Endothelial cell of umbilical vein (primary cell): ENCODE data around the gene HDAC8. TPM values are rescaled to one million over a fixed set of nuclear protein-coding genes. Genes with fewer than 3 reads are reported as not detected.
"Not testable (repeated sequence)": the region's sequence is repeated elsewhere in the genome, so short reads cannot be mapped to it uniquely, and the experiment has no call there.

Source experiments
- BruUV-seq: library from RNA; stranded (reverse); fragments of 400-500 nt; replicated peaks from 2 replicates; lab custom pipeline; 2021; lab: Mats Ljungman, UMichigan
- CTCF ChIA-PET: fragments of 300-600, 350-600 bp; sonication (Branson Sonifier 250); formaldehyde crosslinking; loops from one replicate; lab custom pipeline; 2021; ENCODE audit warnings: antibody characterized with exemption, inconsistent platforms; lab: Charles Lee
- POLR2A ChIA-PET: fragments of 300-600, 350-600 bp; sonication (Branson Sonifier 250); formaldehyde crosslinking; loops from one replicate; lab custom pipeline; 2021; ENCODE audit warnings: antibody characterized with exemption, inconsistent platforms; lab: Charles Lee
- DNase-seq: peaks from one replicate; pipeline ENCODE4 v3.0.0-alpha.2; 2011; ENCODE audit warnings: low read depth, low spot score
- FAIRE-seq: peaks from 2 replicates; lab custom pipeline; 2011; peaks lifted over from hg19 to GRCh38; lab: Jason Lieb, UNC
- H2AFZ ChIP-seq: 2 replicates; pipeline ENCODE4 v1.6.0; 2012; ENCODE audit warnings: low read depth, low read length, control low read depth, inconsistent platforms
- H3K27ac ChIP-seq: 2 replicates; pipeline ENCODE4 v1.5.1; 2011; ENCODE audit warnings: low read depth, mild to moderate bottlenecking, control low read depth, low read length, moderate library complexity; ENCODE audit not compliant: insufficient read depth
- H3K27me3 ChIP-seq, 2 experiments: 2 replicates each; pipeline versions ENCODE4 v1.6.0 to v1.6.1; 2011; ENCODE audit warnings: low read length in 2 of 2, mixed read lengths in 1 of 2; ENCODE audit not compliant: control insufficient read depth in 2 of 2, insufficient read depth in 2 of 2
- H3K36me3 ChIP-seq, 2 experiments: 2 replicates in 1 of 2; 3 replicates in 1 of 2; pipeline ENCODE4 v1.5.1; 2011; ENCODE audit warnings: low read length in 2 of 2, mild to moderate bottlenecking in 1 of 2, moderate library complexity in 1 of 2; ENCODE audit not compliant: control insufficient read depth in 2 of 2, insufficient read depth in 2 of 2; ENCODE audit errors: extremely low read depth in 1 of 2
- H3K4me1 ChIP-seq: 3 replicates; pipeline ENCODE4 v1.5.1; 2011; ENCODE audit warnings: mild to moderate bottlenecking, low read length; ENCODE audit not compliant: control insufficient read depth, insufficient read depth; ENCODE audit errors: extremely low read depth
- H3K4me2 ChIP-seq: 2 replicates; pipeline ENCODE4 v1.6.1; 2011; ENCODE audit warnings: low read length, control low read depth, mixed read lengths; ENCODE audit not compliant: insufficient read depth
- H3K4me3 ChIP-seq, 3 experiments: fragments of 200-600 bp in 1 of 3; sonication (generic), shearing (Covaris generic) in 1 of 3; replicated peaks in 1 of 3; 2 replicates each; pipeline ENCODE4 v1.5.1; 2011 to 2016; ENCODE audit warnings: control low read depth in 3 of 3, low read length in 3 of 3, mild to moderate bottlenecking in 2 of 3, inconsistent platforms in 1 of 3, low read depth in 1 of 3, moderate library complexity in 1 of 3; ENCODE audit not compliant: insufficient read depth in 1 of 3
- H3K79me2 ChIP-seq: 2 replicates; pipeline ENCODE4 v1.6.0; 2012; ENCODE audit warnings: low read length, inconsistent platforms; ENCODE audit not compliant: control insufficient read depth, insufficient read depth
- H3K9ac ChIP-seq: replicated peaks from 2 replicates; pipeline ENCODE3; 2011; ENCODE audit warnings: low read length, control low read depth; ENCODE audit not compliant: insufficient read depth; ENCODE audit errors: extremely low read depth
- H3K9me1 ChIP-seq: replicated peaks from 3 replicates; pipeline ENCODE4 v1.6.0; 2011; ENCODE audit warnings: mild to moderate bottlenecking, low read length; ENCODE audit not compliant: control insufficient read depth, insufficient read depth; ENCODE audit errors: extremely low read depth
- H3K9me3 ChIP-seq: replicated peaks from 2 replicates; pipeline ENCODE4 v1.5.1; 2012; ENCODE audit warnings: low read length, inconsistent platforms; ENCODE audit not compliant: control insufficient read depth, insufficient read depth
- H4K20me1 ChIP-seq: replicated peaks from 2 replicates; pipeline ENCODE3; 2011; ENCODE audit warnings: mild to moderate bottlenecking, low read length; ENCODE audit not compliant: control insufficient read depth, insufficient read depth; ENCODE audit errors: extremely low read depth
- FOS ChIP-seq: IDR thresholded peaks from 2 replicates; pipeline ENCODE4 v1.6.1; 2011; ENCODE audit warnings: mild to moderate bottlenecking, low read length, moderate library complexity, borderline replicate concordance; ENCODE audit not compliant: insufficient read depth
- MYC ChIP-seq: IDR thresholded peaks from one replicate; pipeline ENCODE4 v1.6.1; 2011; ENCODE audit warnings: mild to moderate bottlenecking, low read depth, low read length
- POLR2A ChIP-seq: IDR thresholded peaks from 2 replicates; pipeline ENCODE4 v1.6.1; 2012; ENCODE audit warnings: low read depth, mild to moderate bottlenecking, control low read depth, low read length
- POLR2AphosphoS5 ChIP-seq: IDR thresholded peaks from 2 replicates; pipeline ENCODE4 v1.6.1; 2012; ENCODE audit warnings: low read depth, mild to moderate bottlenecking, control low read depth, low read length, moderate library complexity; ENCODE audit not compliant: insufficient read depth
- dilution Hi-C: fragments of 300-500 bp; cut with MboI; formaldehyde crosslinking; loops from one replicate; pipeline ENCODE4 v1.15.0; 2019; ENCODE audit warnings: low sequenced_read_pairs; ENCODE audit not compliant: extremely low pct_ligation_motif_present
- intact Hi-C: fragments of 100-400 bp; cut with micrococcal nuclease; formaldehyde crosslinking; loops from one replicate; pipeline ENCODE4 v1.10.0; 2022
- polyA plus RNA-seq, 4 experiments: library from polyadenylated mRNA; depleted of rRNA in 3 of 4; stranded (reverse) in 3 of 4; unstranded in 1 of 4; fragments of >200 nt; gene quantifications; 2 replicates each; pipeline versions ENCODE4 v1.2.1 to v1.2.3, GENCODE V29; 2011 to 2012; ENCODE audit warnings: missing spikeins in 1 of 4
- total RNA-seq: library from RNA; stranded (reverse); gene quantifications from 2 replicates; pipeline ENCODE4 v1.2.3, GENCODE V29; 2021
- TF ChIP-seq, protein P1 (sequence below): IDR thresholded peaks from 2 replicates; pipeline ENCODE4 v1.6.1; 2011; ENCODE audit not compliant: insufficient read depth, insufficient read length

HDAC8 gene
- total and polyA plus RNA-seq, 2 donors (not counting 3 experiments of a cell fraction or from before 2014, with no cell fraction given): 17.6 to 37.2 TPM

GRCh38 chrX:72492499-72492898, 80.1 kb downstream of the HDAC8 start:
- POLR2A ChIA-PET: no interaction called here
- Histone ChIP-seq H3K4me1 (no peaks in the 10 kb centered on the region), H3K9ac (no peak overlapping the region), H3K27ac (no peak overlapping the region), H3K4me2 (no peak overlapping the region), H3K36me3 (peaks cover 0 to 4% of the 10 kb centered on the region in 2 experiments), H3K4me3 (no peak overlapping the region), H3K27me3 (no peaks in the 10 kb centered on the region), H2AFZ (no peak overlapping the region), H3K9me3 (no peaks in the 10 kb centered on the region), H3K79me2 (no peaks in the 10 kb centered on the region), H4K20me1 (no peaks in the 10 kb centered on the region), H3K9me1 (no peaks in the 10 kb centered on the region)
- FAIRE-seq (no peak), DNase-seq (no peak)
- intact Hi-C loops: no loop called here
- BruUV-seq: no TSS peak
- CTCF ChIA-PET: no interaction called here
- dilution Hi-C loops: no loop called here
- TF ChIP-seq FOS (no peak), POLR2A (no peak), MYC (no peak), POLR2AphosphoS5 (no peak)
- TF ChIP-seq, protein P1, sequence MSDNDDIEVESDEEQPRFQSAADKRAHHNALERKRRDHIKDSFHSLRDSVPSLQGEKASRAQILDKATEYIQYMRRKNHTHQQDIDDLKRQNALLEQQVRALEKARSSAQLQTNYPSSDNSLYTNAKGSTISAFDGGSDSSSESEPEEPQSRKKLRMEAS: no peak

GRCh38 chrX:72490221-72490620, 82.4 kb downstream of the HDAC8 start:
- intact Hi-C loops, H3K4me2 ChIP-seq, DNase-seq, H4K20me1 ChIP-seq, H3K36me3 ChIP-seq, H3K4me1 ChIP-seq, H3K9me3 ChIP-seq, FAIRE-seq, POLR2A ChIA-PET, H3K79me2 ChIP-seq, H3K4me3 ChIP-seq, H2AFZ ChIP-seq, H3K9ac ChIP-seq, H3K27ac ChIP-seq, BruUV-seq, dilution Hi-C loops, CTCF ChIA-PET, H3K27me3 ChIP-seq, H3K9me1 ChIP-seq: not testable (repeated sequence)
